GM18502 (cell line): ENCODE measurements around the gene BCL2.

Source experiments
- ATAC-seq: cut with Tn5 transposase; IDR thresholded peaks from one replicate; pipeline ENCODE4 v1.9.1; 2021; ENCODE audit warnings: mild to moderate bottlenecking; ENCODE audit not compliant: unreplicated experiment, poor library complexity

The BCL2 gene

GRCh38 chr18:63290166-63290820 lies 29.3 kb downstream of the BCL2 start:
- ATAC-seq, result no peak

DNA sequence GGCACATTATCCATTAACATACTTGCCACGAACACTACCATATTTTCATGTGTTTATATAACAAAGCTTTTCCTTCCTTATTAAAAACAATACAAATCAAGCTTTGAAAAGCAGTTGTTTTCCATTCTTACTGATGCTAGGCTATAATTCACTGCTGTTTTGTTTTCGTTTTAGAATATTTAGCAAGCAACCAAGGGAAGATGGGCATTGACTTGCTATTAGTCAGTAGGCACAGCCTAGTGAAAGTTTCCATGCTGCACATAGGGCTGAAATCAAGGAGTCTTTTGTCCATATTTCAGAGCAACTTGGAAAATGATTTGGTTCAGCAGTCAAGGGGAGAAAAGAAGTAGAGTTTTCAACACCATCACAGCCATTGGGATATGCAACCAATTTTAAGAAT lies 31.3 kb downstream of the BCL2 start:
- no peak for ATAC-seq

- no peak for ATAC-seq
Measured at GRCh38 chr18:63287691-63288220, 31.8 kb downstream of the BCL2 start.

DNA sequence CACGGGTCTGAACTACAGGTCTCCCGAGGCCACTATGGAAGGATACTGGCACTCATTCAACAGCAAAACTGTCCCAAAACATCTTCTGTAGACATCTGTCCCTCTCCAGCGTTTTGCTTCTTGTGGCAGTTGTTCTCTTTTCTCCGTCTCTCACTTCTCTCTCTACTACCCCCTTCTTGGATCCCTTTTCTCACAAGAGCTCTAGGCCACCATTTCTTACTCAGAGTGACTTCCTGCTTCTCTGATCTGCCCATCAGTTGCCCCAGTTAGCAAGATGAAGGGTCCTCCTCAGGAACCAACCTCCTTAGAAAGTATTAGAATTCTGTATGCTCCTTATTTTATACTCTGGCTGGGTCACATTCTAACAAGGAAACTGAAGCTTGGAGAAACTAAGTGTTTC lies 32.6 kb downstream of the BCL2 start:
- no peak for ATAC-seq

GRCh38 chr18:63284827-63285733 lies 34.5 kb downstream of the BCL2 start:
- ATAC-seq, result peak; percentile 96

DNA sequence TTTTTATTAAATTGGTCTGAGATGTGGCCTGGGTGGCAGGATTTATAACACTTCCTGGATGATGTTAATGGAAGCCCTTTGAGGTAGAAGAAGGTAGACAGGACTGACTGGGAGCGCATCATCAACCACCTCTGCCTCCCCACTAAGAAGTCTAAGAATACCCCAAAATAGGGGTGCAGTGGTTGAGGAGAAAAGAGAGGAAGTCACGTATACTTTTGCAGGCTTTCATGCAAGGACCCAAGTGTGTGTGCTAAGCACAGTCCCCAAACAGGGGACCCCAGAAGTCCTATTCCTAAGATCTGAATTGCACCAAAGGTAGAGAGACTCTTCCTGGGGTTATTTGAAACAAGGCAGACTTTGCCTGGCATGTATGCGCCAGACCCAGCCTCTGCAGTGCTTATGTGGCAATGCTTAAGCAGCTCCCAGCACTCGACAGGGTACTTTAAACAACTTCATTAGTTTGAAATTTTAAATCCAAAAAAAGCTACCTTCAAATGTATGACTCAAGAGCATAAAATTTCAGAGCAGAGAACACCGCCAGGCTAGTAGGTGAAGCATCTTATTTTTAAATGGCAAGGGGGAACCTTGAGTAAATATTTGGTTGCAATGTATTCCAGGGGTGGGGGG lies 35.3 kb downstream of the BCL2 start:
- ATAC-seq, result no peak

GRCh38 chr18:63283305-63284094 lies 36.1 kb downstream of the BCL2 start:
- no peak for ATAC-seq

GRCh38 chr18:63282793-63283192 lies 36.8 kb downstream of the BCL2 start:
- ATAC-seq, result no peak

DNA sequence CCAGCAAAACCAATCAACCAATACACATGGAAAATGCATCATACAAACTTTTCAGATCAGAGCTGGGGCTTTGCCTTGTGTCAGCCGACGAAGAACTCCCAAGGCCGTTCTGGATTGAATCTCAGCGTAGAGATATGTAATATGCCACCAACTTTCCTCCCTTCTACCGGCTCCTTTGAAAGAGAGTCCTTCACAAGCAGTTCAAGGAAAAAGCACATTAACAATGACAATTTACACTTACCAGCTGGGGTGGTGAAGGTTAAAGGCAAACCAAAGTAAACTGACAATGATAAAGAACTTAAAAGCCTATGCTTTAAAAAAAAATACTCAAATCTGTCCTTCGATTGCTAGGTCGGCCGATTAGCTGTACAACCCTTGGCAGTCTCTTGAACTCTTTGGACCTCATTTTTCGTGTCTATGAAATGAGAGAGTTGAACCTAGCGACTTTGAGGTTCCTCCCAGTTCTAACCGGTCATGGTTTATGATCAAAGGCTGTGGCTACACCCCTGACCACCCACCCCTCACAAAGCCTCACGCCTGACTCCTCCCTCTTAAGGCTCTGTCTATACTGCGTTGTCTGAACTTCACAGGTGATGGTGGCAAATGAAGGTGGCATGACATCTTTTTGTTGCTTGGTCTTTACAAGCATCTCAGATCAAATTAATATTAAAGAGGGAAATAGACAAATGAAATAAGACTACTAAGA lies 46.2 kb downstream of the BCL2 start:
- no peak for ATAC-seq

GRCh38 chr18:63272638-63273037 lies 46.9 kb downstream of the BCL2 start:
- no peak for ATAC-seq

GRCh38 chr18:63271881-63272299 lies 47.7 kb downstream of the BCL2 start:
- no peak for ATAC-seq

DNA sequence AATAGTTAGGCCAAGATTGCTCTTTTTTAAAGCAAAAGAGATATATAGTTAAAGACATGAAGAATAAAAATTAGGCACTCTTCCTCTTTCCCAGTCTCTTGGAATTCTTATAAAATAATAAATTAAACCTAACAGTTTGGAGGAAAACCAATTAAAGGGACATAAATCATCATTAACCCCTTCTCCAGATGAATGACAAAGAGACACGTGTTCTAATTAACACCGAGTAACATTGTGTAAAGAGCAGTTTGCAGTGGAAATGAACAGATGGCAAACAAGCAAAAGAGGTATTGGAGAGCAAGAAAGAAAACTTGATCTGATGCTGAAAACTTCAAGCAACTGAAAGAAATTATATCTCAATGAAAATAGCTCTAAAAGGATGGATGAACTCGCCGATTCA lies 48.4 kb downstream of the BCL2 start:
- ATAC-seq, result no peak

GRCh38 chr18:63267975-63268721 lies 51.4 kb downstream of the BCL2 start:
- ATAC-seq, result peak; percentile 74

- no peak for ATAC-seq
Measured at GRCh38 chr18:63266888-63267790, 52.4 kb downstream of the BCL2 start.

DNA sequence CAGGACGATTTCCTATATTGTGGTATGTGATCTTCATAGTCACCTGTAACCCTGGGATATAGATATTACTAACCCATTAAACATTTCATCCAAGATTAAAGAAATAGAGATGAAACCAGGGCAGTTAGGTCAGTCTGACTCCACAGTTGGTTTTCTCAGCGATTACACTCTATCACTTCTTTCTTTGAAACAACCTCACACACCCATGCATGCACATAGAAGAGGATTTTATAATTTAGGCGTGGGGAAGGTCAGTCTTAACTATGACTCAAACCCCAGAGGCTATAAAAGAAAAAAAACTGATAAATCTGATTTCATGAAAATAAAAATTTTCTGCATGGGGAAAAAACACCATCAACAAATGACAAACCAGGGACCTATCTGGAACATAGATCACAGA lies 54.2 kb downstream of the BCL2 start:
- no peak for ATAC-seq

GRCh38 chr18:63264871-63265270 lies 54.7 kb downstream of the BCL2 start:
- ATAC-seq, result no peak

GRCh38 chr18:63263444-63263843 lies 56.1 kb downstream of the BCL2 start:
- no peak for ATAC-seq
